ENCODE results near the gene ZDHHC17. TPM values are rescaled to one million over a fixed set of nuclear protein-coding genes. Genes with fewer than 3 reads are reported as not detected.

The ZDHHC17 gene
- total RNA-seq, 1 experiment from 2014 or later, result 31.4 TPM

- H3K27ac Mint-ChIP-seq (ENCODE audit: unreplicated experiment), result no peak overlapping the region
- CTCF ChIA-PET, result no interaction called here
- TF ChIP-seq CTCF (IDR thresholded peaks at IDR 0.05; ENCODE audit: unreplicated experiment), result no peak
Observed at GRCh38 chr12:76755829-76756379, 8.0 kb upstream of the ZDHHC17 start.

GRCh38 chr12:76757694-76758093 lies 6.2 kb upstream of the ZDHHC17 start:
- H3K4me3 Mint-ChIP-seq (ENCODE audit: low read depth, unreplicated experiment), result no peak overlapping the region
- H3K4me1 Mint-ChIP-seq (ENCODE audit: low read depth, unreplicated experiment), result no peaks in the 10 kb centered on the region
- intact Hi-C loops (cut with micrococcal nuclease; ENCODE audit: unreplicated experiment), result no loop called here
- H3K27me3 Mint-ChIP-seq (ENCODE audit: unreplicated experiment), result no peaks in the 10 kb centered on the region
- DNase-seq, result no peak
- CTCF ChIA-PET, result no interaction called here
- no TSS peak for BruUV-seq (replicated peaks)
- no peaks in the 10 kb centered on the region for H3K9me3 Mint-ChIP-seq (ENCODE audit: low read depth, unreplicated experiment)
- H3K36me3 Mint-ChIP-seq (ENCODE audit: insufficient read depth, unreplicated experiment), result peaks cover 4% of the 10 kb centered on the region
- no peak overlapping the region for H3K27ac Mint-ChIP-seq (ENCODE audit: unreplicated experiment)
- no peak for TF ChIP-seq CTCF (IDR thresholded peaks at IDR 0.05; ENCODE audit: unreplicated experiment)

More at GRCh38 chr12:76755829-76756379, 8.0 kb upstream of the ZDHHC17 start:
- H3K27me3 Mint-ChIP-seq (ENCODE audit: unreplicated experiment), result no peaks in the 10 kb centered on the region
- DNase-seq, result no peak
- H3K4me1 Mint-ChIP-seq (ENCODE audit: low read depth, unreplicated experiment), result no peaks in the 10 kb centered on the region
- intact Hi-C loops (cut with micrococcal nuclease; ENCODE audit: unreplicated experiment), result no loop called here
- H3K9me3 Mint-ChIP-seq (ENCODE audit: low read depth, unreplicated experiment), result no peaks in the 10 kb centered on the region
- no TSS peak for BruUV-seq (replicated peaks)
- H3K4me3 Mint-ChIP-seq (ENCODE audit: low read depth, unreplicated experiment), result no peak overlapping the region
- no peaks in the 10 kb centered on the region for H3K36me3 Mint-ChIP-seq (ENCODE audit: insufficient read depth, unreplicated experiment)

GRCh38 chr12:76762601-76762980 lies 1.3 kb upstream of the ZDHHC17 start:
- intact Hi-C loops (cut with micrococcal nuclease; ENCODE audit: unreplicated experiment), result no loop called here
- Mint-ChIP-seq H3K36me3 (ENCODE audit: insufficient read depth, unreplicated experiment) (peaks cover 32% of the 10 kb centered on the region), H3K27ac (ENCODE audit: unreplicated experiment) (peak overlapping the region; percentile 88), H3K4me1 (ENCODE audit: low read depth, unreplicated experiment) (peaks cover 11% of the 10 kb centered on the region), H3K27me3 (ENCODE audit: unreplicated experiment) (no peaks in the 10 kb centered on the region), H3K4me3 (ENCODE audit: low read depth, unreplicated experiment) (peak overlapping the region; percentile 96), H3K9me3 (ENCODE audit: low read depth, unreplicated experiment) (no peaks in the 10 kb centered on the region)
- no peak for DNase-seq
- no TSS peak for BruUV-seq (replicated peaks)
- CTCF ChIA-PET, result interaction anchor here (0.7 to 1.1 kb wide), 2 partner anchors 141 to 179 kb away, joined by 3 read pairs; no protein-coding TSS in a partner anchor
- no peak for TF ChIP-seq CTCF (IDR thresholded peaks at IDR 0.05; ENCODE audit: unreplicated experiment)

- no peak for DNase-seq
- H3K36me3 Mint-ChIP-seq (ENCODE audit: insufficient read depth, unreplicated experiment), result peaks cover 32% of the 10 kb centered on the region
- peaks cover 11% of the 10 kb centered on the region for H3K4me1 Mint-ChIP-seq (ENCODE audit: low read depth, unreplicated experiment)
- H3K4me3 Mint-ChIP-seq (ENCODE audit: low read depth, unreplicated experiment), result peak overlapping the region; percentile 96
- no TSS peak for BruUV-seq (replicated peaks)
- H3K27me3 Mint-ChIP-seq (ENCODE audit: unreplicated experiment), result no peaks in the 10 kb centered on the region
- intact Hi-C loops (cut with micrococcal nuclease; ENCODE audit: unreplicated experiment), result no loop called here
- CTCF ChIA-PET, result interaction anchor here (0.6 to 1.1 kb wide), 2 partner anchors 143 to 1495 kb away, joined by 3 to 4 read pairs; no protein-coding TSS in a partner anchor
- no peak for TF ChIP-seq CTCF (IDR thresholded peaks at IDR 0.05; ENCODE audit: unreplicated experiment)
- peak overlapping the region; percentile 88 for H3K27ac Mint-ChIP-seq (ENCODE audit: unreplicated experiment)
- no peaks in the 10 kb centered on the region for H3K9me3 Mint-ChIP-seq (ENCODE audit: low read depth, unreplicated experiment)
Observed at GRCh38 chr12:76764856-76765255, 941 bp downstream of the ZDHHC17 start.

Data from Calu3 (cell line).